Measurements from ENCODE around the gene CYP39A1. TPM values are rescaled to one million over a fixed set of nuclear protein-coding genes. Genes with fewer than 3 reads are reported as not detected.
"Not testable (repeated sequence)": the region's sequence is repeated elsewhere in the genome, so short reads cannot be mapped to it uniquely, and the experiment has no call there.

CYP39A1 gene
- total RNA-seq, 4 donors from 2014 or later, result 2.8 to 13.1 (median 5.4) TPM

DNA sequence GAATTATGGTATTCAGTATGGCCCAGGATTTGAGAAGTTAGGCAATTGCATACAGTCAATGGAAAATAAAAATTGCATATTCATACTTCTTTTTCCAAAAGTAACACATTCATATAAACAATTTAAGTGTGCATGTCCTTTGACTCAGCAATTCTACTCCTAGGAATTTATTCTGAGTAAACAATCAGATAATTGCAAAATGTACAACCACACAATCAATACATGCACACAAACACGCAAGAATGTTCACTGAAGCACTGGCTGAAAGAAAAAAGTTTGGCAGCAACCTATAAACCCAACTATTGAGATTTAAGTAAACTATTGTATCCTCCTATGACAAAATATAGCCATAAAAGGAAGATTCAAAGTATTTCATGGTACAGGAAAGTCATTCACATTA is 1.6 kb downstream of the CYP39A1 start:
- TF ChIP-seq CTCF (IDR thresholded peaks at IDR 0.05), result no peak
- DNase-seq (ENCODE audit: low spot score) (no peak), ATAC-seq (ENCODE audit: low FRiP score) (no peak)

- no peak for TF ChIP-seq CTCF (IDR thresholded peaks at IDR 0.05)
- ATAC-seq (ENCODE audit: low FRiP score), result no peak
- no peak for DNase-seq (ENCODE audit: low spot score)
These were observed 3.6 kb downstream of the CYP39A1 start for GRCh38 chr6:46648869-46649492.

GRCh38 chr6:46648108-46648507 is 4.5 kb downstream of the CYP39A1 start:
- ATAC-seq (ENCODE audit: low FRiP score); DNase-seq (ENCODE audit: low spot score): not testable (repeated sequence)

- no peak for TF ChIP-seq CTCF (IDR thresholded peaks at IDR 0.05)
- DNase-seq (ENCODE audit: low spot score) (no peak), ATAC-seq (ENCODE audit: low FRiP score) (no peak)
These were observed 7.4 kb downstream of the CYP39A1 start for GRCh38 chr6:46645265-46645664.

- DNase-seq (ENCODE audit: low spot score), result no peak
- TF ChIP-seq CTCF (IDR thresholded peaks at IDR 0.05), result no peak
- ATAC-seq (ENCODE audit: low FRiP score), result no peak
These were observed 9.5 kb downstream of the CYP39A1 start for GRCh38 chr6:46642928-46643751.

DNA sequence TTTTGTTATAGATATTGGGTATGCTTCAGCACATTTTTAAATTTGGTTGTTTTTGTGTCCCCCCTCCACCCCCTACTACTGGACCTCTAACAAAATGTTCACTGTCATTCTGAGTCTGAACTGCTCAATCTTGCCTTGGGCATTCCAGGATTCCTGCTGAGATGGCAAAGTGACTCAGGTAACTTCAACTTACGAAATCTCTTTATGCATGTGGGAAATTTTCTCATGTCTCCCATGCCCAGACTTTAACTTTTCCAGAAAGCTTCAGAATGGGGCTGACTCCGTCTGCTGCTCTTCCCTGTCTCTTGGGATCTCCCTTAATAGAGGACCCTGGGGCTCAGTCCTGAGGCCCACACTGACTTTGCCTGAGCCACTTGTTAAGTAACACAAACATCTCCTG is 14.0 kb downstream of the CYP39A1 start:
- no peak for DNase-seq (ENCODE audit: low spot score)
- TF ChIP-seq CTCF (IDR thresholded peaks at IDR 0.05), result no peak

GRCh38 chr6:46637933-46638332 is 14.7 kb downstream of the CYP39A1 start:
- no peak for TF ChIP-seq CTCF (IDR thresholded peaks at IDR 0.05)
- ATAC-seq (ENCODE audit: low FRiP score) (no peak), DNase-seq (ENCODE audit: low spot score) (no peak)

More for the DNA sequence above, 14.0 kb downstream of the CYP39A1 start:
- ATAC-seq (ENCODE audit: low FRiP score), result no peak
